WI38 (cell line): ENCODE results near the gene SLC27A4.

Source experiments
- H3K4me3 ChIP-seq: 2 replicates; pipeline ENCODE4 v1.5.1; 2011; ENCODE audit warnings: low read depth, mild to moderate bottlenecking, control low read depth, low read length
- TF ChIP-seq, protein P1 (sequence below): IDR thresholded peaks from 2 replicates; pipeline ENCODE4 v1.5.1; 2012; ENCODE audit warnings: low read depth, mild to moderate bottlenecking, control low read depth, low read length

SLC27A4 gene

DNA sequence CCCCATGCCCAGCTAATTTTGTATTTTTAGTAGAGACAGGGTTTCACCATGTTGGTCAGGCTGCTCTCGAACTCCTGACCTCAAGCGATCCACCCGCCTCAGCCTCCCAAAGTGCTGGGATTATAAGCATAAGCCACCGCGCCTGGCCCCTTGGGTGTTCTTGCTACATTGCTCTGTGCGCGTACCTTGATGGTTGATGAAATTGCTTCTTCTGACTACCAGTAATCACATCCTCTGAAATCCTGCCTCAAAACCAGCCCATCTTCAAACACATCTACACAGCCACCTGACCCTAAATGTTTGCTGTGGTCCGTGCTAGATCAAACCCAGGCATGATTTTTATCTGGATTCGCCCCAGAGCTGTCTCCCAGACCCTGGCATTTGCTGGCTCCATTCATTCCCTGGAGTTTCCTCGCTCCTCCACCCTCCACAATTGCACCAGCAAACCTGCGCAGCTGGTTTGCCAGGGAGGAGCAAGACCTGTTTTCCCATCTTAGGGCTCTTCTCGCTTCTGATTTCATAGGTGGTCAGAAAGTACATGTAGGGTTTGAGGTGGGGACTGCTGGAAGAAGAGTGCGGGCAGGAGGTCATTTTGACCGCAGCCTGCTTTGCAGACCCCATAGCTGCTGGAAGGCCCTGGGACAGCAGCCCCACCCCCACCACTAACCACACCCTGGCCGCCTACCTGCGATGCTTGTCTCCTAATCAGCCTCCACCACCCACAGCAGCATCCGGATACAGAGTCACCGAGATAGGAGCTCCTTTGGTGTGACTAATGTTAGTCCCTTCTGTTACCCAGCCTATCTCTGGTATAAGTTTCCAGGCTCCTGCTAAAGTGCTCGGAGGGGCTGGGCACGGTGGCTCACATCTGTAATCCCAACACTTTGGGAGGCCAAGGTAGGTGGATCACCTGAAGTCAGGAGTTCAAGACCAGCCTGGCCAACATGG is 41.5 kb upstream of the SLC27A4 start:
- TF ChIP-seq, protein P1, sequence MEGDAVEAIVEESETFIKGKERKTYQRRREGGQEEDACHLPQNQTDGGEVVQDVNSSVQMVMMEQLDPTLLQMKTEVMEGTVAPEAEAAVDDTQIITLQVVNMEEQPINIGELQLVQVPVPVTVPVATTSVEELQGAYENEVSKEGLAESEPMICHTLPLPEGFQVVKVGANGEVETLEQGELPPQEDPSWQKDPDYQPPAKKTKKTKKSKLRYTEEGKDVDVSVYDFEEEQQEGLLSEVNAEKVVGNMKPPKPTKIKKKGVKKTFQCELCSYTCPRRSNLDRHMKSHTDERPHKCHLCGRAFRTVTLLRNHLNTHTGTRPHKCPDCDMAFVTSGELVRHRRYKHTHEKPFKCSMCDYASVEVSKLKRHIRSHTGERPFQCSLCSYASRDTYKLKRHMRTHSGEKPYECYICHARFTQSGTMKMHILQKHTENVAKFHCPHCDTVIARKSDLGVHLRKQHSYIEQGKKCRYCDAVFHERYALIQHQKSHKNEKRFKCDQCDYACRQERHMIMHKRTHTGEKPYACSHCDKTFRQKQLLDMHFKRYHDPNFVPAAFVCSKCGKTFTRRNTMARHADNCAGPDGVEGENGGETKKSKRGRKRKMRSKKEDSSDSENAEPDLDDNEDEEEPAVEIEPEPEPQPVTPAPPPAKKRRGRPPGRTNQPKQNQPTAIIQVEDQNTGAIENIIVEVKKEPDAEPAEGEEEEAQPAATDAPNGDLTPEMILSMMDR, result no peak

DNA sequence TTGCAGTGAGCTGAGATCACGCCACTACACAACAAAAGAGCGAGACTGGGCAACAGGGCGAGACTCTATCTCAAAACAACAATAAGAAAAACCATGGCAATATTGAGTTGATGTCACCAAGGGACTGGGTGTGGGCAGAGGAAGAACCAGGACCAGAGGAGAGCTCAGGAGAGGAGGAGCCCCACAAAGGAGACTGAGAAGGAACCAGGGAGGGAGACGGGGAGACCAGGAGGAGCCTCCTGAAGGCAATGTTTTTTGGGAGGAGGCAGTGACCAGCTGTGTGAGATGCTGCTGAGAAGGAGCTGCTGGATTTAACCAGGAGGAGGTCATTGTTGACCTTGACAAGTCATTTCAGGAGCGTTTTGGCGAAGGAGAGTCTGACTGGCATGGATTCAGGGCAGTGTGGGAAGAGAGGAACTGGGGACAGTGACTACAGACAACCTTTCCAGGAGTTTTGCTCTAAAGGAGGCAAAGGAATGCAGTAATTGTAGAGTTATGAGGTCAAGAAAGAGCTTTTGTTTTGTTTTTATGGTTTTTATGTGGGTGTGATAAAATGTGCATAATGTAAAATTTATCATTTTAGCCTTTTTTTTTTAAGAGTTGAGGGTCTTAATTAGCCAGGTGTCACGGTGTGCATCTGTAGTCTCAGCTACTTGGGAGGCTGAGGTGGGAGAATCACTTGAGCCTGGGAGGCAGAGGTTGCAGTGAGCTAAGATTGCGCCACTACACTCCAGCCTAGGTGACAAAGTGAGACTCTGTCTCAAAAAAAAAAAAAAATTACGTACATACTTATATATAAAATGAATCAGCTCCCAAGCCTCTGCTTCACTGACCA is 36.0 kb upstream of the SLC27A4 start:
- no peak overlapping the region for H3K4me3 ChIP-seq
- TF ChIP-seq, protein P1, result no peak

More for the DNA sequence above, 41.5 kb upstream of the SLC27A4 start:
- no peak overlapping the region for H3K4me3 ChIP-seq

DNA sequence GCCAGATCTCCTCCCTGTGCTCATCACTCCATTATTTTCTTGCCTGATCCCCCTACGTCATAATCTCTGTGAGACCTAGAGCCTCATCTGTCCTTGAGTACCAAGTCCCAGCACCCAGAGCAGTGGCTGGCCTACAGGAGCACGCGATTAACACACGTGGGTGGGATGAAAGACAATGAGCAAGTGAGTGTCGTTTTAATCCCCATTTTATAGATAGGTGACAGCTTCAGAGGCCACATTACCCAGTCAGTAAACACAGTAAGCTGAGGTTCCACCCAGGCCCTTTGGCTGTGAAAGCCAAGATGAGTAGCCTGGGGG is 35.4 kb upstream of the SLC27A4 start:
- TF ChIP-seq, protein P1, result no peak
- H3K4me3 ChIP-seq, result no peak overlapping the region

DNA sequence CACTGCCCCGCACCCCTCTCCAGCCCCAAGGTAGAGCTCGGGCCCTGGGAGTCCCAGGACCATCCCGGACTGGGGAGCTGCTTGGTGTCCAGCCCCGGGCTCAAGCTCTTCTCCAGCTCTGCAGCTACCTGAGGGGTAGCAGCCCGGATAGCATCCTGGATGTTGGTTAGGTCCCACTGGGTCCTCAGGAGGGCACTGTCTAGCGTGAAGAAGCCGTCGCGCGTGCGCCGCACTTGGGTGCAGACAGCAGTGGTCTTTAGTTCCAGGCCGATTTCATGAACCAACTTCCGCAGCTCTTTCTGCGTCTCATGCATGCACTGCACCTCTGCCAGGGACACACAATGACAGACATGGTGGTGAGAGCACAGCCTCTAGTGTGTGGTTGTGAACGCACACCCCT is 30.8 kb upstream of the SLC27A4 start:
- TF ChIP-seq, protein P1, result no peak
- no peak overlapping the region for H3K4me3 ChIP-seq

DNA sequence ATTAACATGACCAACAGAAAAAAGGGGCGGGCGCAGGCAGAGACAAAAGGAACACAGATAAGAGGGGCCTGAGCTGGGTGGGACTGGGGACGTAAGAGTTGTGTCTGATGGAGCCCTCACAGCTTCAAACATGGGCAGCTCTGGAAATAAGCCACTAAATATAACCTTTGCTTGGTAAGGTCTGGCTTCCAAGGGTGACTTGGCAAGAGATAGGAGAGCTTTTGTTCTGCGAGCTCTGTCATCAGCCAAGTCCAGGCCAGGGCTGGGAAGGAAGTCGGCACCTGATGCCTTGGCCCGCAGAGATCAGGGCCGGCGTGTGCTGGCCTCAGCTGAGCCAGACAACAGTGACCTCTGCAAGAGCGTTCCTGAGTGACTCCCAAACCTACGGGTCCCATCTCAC is 29.9 kb upstream of the SLC27A4 start:
- H3K4me3 ChIP-seq, result no peak overlapping the region
- TF ChIP-seq, protein P1, result no peak

DNA sequence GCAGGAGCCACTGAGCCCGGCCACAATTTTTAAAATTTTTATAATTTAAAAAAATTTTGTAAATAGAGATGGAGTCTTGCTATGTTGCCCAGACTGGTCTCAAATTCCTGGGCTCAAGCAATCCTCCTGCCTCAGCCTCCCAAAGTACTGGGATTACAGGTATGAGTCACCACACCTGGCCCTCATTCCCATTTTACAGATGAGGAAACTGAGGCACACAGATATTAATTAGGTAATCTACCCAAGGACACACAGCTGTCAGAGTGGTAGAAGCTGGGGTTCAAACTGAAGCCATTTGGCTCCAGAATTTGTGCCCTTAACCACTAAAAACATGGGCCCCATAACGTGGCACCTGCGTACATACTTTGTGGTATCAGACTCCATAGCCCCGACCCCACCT is 25.6 kb upstream of the SLC27A4 start:
- TF ChIP-seq, protein P1, result no peak
- no peak overlapping the region for H3K4me3 ChIP-seq

DNA sequence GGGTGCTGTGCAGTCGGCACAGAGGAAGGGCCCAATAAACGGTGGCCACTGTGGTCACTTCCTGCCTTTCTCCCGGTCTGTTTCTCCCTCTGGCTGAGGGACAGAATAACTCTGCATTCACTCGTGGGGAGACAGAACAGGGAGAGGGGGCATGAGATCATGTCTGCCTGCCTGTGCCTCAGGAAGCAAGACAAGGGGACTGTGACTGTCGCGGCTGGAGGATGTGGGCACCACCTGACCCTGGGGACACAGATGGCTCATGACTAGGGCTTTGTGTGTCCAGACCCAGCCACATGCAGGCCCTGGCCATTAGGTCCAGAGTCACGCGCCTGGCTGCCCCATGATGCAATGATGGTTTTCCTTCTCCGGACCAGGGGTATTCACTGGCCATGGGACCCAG is 23.9 kb upstream of the SLC27A4 start:
- TF ChIP-seq, protein P1, result no peak
- no peak overlapping the region for H3K4me3 ChIP-seq
